Endothelial cell of umbilical vein (primary cell): ENCODE measurements around the gene RAB27B. TPM values are rescaled to one million over a fixed set of nuclear protein-coding genes. Genes with fewer than 3 reads are reported as not detected.

Source experiments
- BruUV-seq: library from RNA; stranded (reverse); fragments of 400-500 nt; replicated peaks from 2 replicates; lab custom pipeline; 2021; lab: Mats Ljungman, UMichigan
- CTCF ChIA-PET: fragments of 300-600, 350-600 bp; sonication (Branson Sonifier 250); formaldehyde crosslinking; loops from one replicate; lab custom pipeline; 2021; ENCODE audit warnings: antibody characterized with exemption, inconsistent platforms; lab: Charles Lee
- POLR2A ChIA-PET: fragments of 300-600, 350-600 bp; sonication (Branson Sonifier 250); formaldehyde crosslinking; loops from one replicate; lab custom pipeline; 2021; ENCODE audit warnings: antibody characterized with exemption, inconsistent platforms; lab: Charles Lee
- DNase-seq: peaks from one replicate; pipeline ENCODE4 v3.0.0-alpha.2; 2011; ENCODE audit warnings: low read depth, low spot score
- FAIRE-seq: peaks from 2 replicates; lab custom pipeline; 2011; peaks lifted over from hg19 to GRCh38; lab: Jason Lieb, UNC
- H2AFZ ChIP-seq: 2 replicates; pipeline ENCODE4 v1.6.0; 2012; ENCODE audit warnings: low read depth, low read length, control low read depth, inconsistent platforms
- H3K27ac ChIP-seq: 2 replicates; pipeline ENCODE4 v1.5.1; 2011; ENCODE audit warnings: low read depth, mild to moderate bottlenecking, control low read depth, low read length, moderate library complexity; ENCODE audit not compliant: insufficient read depth
- H3K27me3 ChIP-seq, 2 experiments: 2 replicates each; pipeline versions ENCODE4 v1.6.0 to v1.6.1; 2011; ENCODE audit warnings: low read length in 2 of 2, mixed read lengths in 1 of 2; ENCODE audit not compliant: control insufficient read depth in 2 of 2, insufficient read depth in 2 of 2
- H3K36me3 ChIP-seq, 2 experiments: 2 replicates in 1 of 2; 3 replicates in 1 of 2; pipeline ENCODE4 v1.5.1; 2011; ENCODE audit warnings: low read length in 2 of 2, mild to moderate bottlenecking in 1 of 2, moderate library complexity in 1 of 2; ENCODE audit not compliant: control insufficient read depth in 2 of 2, insufficient read depth in 2 of 2; ENCODE audit errors: extremely low read depth in 1 of 2
- H3K4me1 ChIP-seq: 3 replicates; pipeline ENCODE4 v1.5.1; 2011; ENCODE audit warnings: mild to moderate bottlenecking, low read length; ENCODE audit not compliant: control insufficient read depth, insufficient read depth; ENCODE audit errors: extremely low read depth
- H3K4me2 ChIP-seq: 2 replicates; pipeline ENCODE4 v1.6.1; 2011; ENCODE audit warnings: low read length, control low read depth, mixed read lengths; ENCODE audit not compliant: insufficient read depth
- H3K4me3 ChIP-seq, 3 experiments: fragments of 200-600 bp in 1 of 3; sonication (generic), shearing (Covaris generic) in 1 of 3; replicated peaks in 1 of 3; 2 replicates each; pipeline ENCODE4 v1.5.1; 2011 to 2016; ENCODE audit warnings: control low read depth in 3 of 3, low read length in 3 of 3, mild to moderate bottlenecking in 2 of 3, inconsistent platforms in 1 of 3, low read depth in 1 of 3, moderate library complexity in 1 of 3; ENCODE audit not compliant: insufficient read depth in 1 of 3
- H3K79me2 ChIP-seq: 2 replicates; pipeline ENCODE4 v1.6.0; 2012; ENCODE audit warnings: low read length, inconsistent platforms; ENCODE audit not compliant: control insufficient read depth, insufficient read depth
- H3K9ac ChIP-seq: replicated peaks from 2 replicates; pipeline ENCODE3; 2011; ENCODE audit warnings: low read length, control low read depth; ENCODE audit not compliant: insufficient read depth; ENCODE audit errors: extremely low read depth
- H3K9me1 ChIP-seq: replicated peaks from 3 replicates; pipeline ENCODE4 v1.6.0; 2011; ENCODE audit warnings: mild to moderate bottlenecking, low read length; ENCODE audit not compliant: control insufficient read depth, insufficient read depth; ENCODE audit errors: extremely low read depth
- H3K9me3 ChIP-seq: replicated peaks from 2 replicates; pipeline ENCODE4 v1.5.1; 2012; ENCODE audit warnings: low read length, inconsistent platforms; ENCODE audit not compliant: control insufficient read depth, insufficient read depth
- H4K20me1 ChIP-seq: replicated peaks from 2 replicates; pipeline ENCODE3; 2011; ENCODE audit warnings: mild to moderate bottlenecking, low read length; ENCODE audit not compliant: control insufficient read depth, insufficient read depth; ENCODE audit errors: extremely low read depth
- CTCF ChIP-seq, 2 donors: IDR thresholded peaks; 1 replicate in 1 of 2; 2 replicates in 1 of 2; pipeline ENCODE4 v1.5.1; 2011; ENCODE audit warnings: low read length in 2 of 2, mild to moderate bottlenecking in 2 of 2, moderate library complexity in 2 of 2, control low read depth in 1 of 2, inconsistent platforms in 1 of 2, low read depth in 1 of 2; ENCODE audit not compliant: insufficient read depth in 1 of 2; ENCODE audit errors: extremely low read depth in 1 of 2
- EZH2 ChIP-seq: IDR thresholded peaks from 2 replicates; pipeline ENCODE4 v1.6.1; 2012; ENCODE audit warnings: borderline replicate concordance, low read depth, mild to moderate bottlenecking, moderate library complexity, low read length, inconsistent platforms; ENCODE audit not compliant: severe bottlenecking
- FOS ChIP-seq: IDR thresholded peaks from 2 replicates; pipeline ENCODE4 v1.6.1; 2011; ENCODE audit warnings: mild to moderate bottlenecking, low read length, moderate library complexity, borderline replicate concordance; ENCODE audit not compliant: insufficient read depth
- GATA2 ChIP-seq: IDR thresholded peaks from 2 replicates; pipeline ENCODE4 v1.7.0; 2011; ENCODE audit warnings: low read depth, mild to moderate bottlenecking, moderate library complexity, mixed read lengths, low read length; ENCODE audit not compliant: insufficient read length, insufficient read depth
- JUN ChIP-seq: IDR thresholded peaks from 2 replicates; pipeline ENCODE4 v1.6.1; 2011; ENCODE audit warnings: borderline replicate concordance, low read depth; ENCODE audit not compliant: insufficient read length, insufficient read depth
- MAX ChIP-seq: IDR thresholded peaks from 2 replicates; pipeline ENCODE4 v1.6.1; 2011; ENCODE audit not compliant: insufficient read depth, insufficient read length
- MYC ChIP-seq: IDR thresholded peaks from one replicate; pipeline ENCODE4 v1.6.1; 2011; ENCODE audit warnings: mild to moderate bottlenecking, low read depth, low read length
- POLR2A ChIP-seq: IDR thresholded peaks from 2 replicates; pipeline ENCODE4 v1.6.1; 2012; ENCODE audit warnings: low read depth, mild to moderate bottlenecking, control low read depth, low read length
- POLR2AphosphoS5 ChIP-seq: IDR thresholded peaks from 2 replicates; pipeline ENCODE4 v1.6.1; 2012; ENCODE audit warnings: low read depth, mild to moderate bottlenecking, control low read depth, low read length, moderate library complexity; ENCODE audit not compliant: insufficient read depth
- dilution Hi-C: fragments of 300-500 bp; cut with MboI; formaldehyde crosslinking; loops from one replicate; pipeline ENCODE4 v1.15.0; 2019; ENCODE audit warnings: low sequenced_read_pairs; ENCODE audit not compliant: extremely low pct_ligation_motif_present
- intact Hi-C: fragments of 100-400 bp; cut with micrococcal nuclease; formaldehyde crosslinking; loops from one replicate; pipeline ENCODE4 v1.10.0; 2022
- polyA plus RNA-seq, 4 experiments: library from polyadenylated mRNA; depleted of rRNA in 3 of 4; stranded (reverse) in 3 of 4; unstranded in 1 of 4; fragments of >200 nt; gene quantifications; 2 replicates each; pipeline versions ENCODE4 v1.2.1 to v1.2.3, GENCODE V29; 2011 to 2012; ENCODE audit warnings: missing spikeins in 1 of 4
- total RNA-seq: library from RNA; stranded (reverse); gene quantifications from 2 replicates; pipeline ENCODE4 v1.2.3, GENCODE V29; 2021

RAB27B gene
- total and polyA plus RNA-seq, 2 donors (not counting 3 experiments of a cell fraction or from before 2014, with no cell fraction given), result not detected

- TF ChIP-seq MYC (no peak), MAX (no peak), FOS (no peak), CTCF (IDR thresholded peaks at IDR 0.05; ENCODE audit: extremely low read depth in 1 of 2, insufficient read depth in 1 of 2, low read depth in 1 of 2, low read length in 2 of 2) (no peak), EZH2 (no peak), JUN (no peak)
- no peak overlapping the region for H2AFZ ChIP-seq
- H3K27me3 ChIP-seq, result no peaks in the 10 kb centered on the region
- H3K4me1 ChIP-seq, result no peaks in the 10 kb centered on the region
- no peak for FAIRE-seq
- no peaks in the 10 kb centered on the region for H3K9me3 ChIP-seq
- H3K27ac ChIP-seq, result no peak overlapping the region
- ChIA-PET POLR2A (no interaction called here), CTCF (no interaction called here)
- no TSS peak for BruUV-seq
- no peak overlapping the region for H3K9ac ChIP-seq
- H3K36me3 ChIP-seq, result no peaks in the 10 kb centered on the region
- no peaks in the 10 kb centered on the region for H3K79me2 ChIP-seq
- no peaks in the 10 kb centered on the region for H3K9me1 ChIP-seq
- no peak overlapping the region for H3K4me2 ChIP-seq
- no peaks in the 10 kb centered on the region for H4K20me1 ChIP-seq
- no peak overlapping the region for H3K4me3 ChIP-seq
- DNase-seq, result no peak
- dilution Hi-C loops (no loop called here), intact Hi-C loops (no loop called here)
Measured at GRCh38 chr18:54845787-54846186, 17.5 kb downstream of the RAB27B start.

- H3K9me3 ChIP-seq, result no peaks in the 10 kb centered on the region
- no peaks in the 10 kb centered on the region for H3K9me1 ChIP-seq
- dilution Hi-C loops (no loop called here), intact Hi-C loops (no loop called here)
- ChIA-PET CTCF (no interaction called here), POLR2A (no interaction called here)
- DNase-seq (no peak), FAIRE-seq (no peak)
- H3K4me1 ChIP-seq, result peaks cover 2% of the 10 kb centered on the region
- no TSS peak for BruUV-seq
- H3K27me3 ChIP-seq, result no peaks in the 10 kb centered on the region
- H3K79me2 ChIP-seq, result no peaks in the 10 kb centered on the region
- TF ChIP-seq MYC, result no peak
- TF ChIP-seq CTCF (IDR thresholded peaks at IDR 0.05; ENCODE audit: extremely low read depth in 1 of 2, insufficient read depth in 1 of 2, low read depth in 1 of 2, low read length in 2 of 2), result no peak
- TF ChIP-seq JUN, result no peak
- no peak for TF ChIP-seq MAX
- no peak for TF ChIP-seq POLR2A
- no peak for TF ChIP-seq FOS
- no peak for TF ChIP-seq POLR2AphosphoS5
- no peak for TF ChIP-seq EZH2
- TF ChIP-seq GATA2, result no peak
- H3K36me3 ChIP-seq, result no peaks in the 10 kb centered on the region
- H2AFZ ChIP-seq, result no peak overlapping the region
- H3K4me3 ChIP-seq, result no peak overlapping the region
- no peak overlapping the region for H3K9ac ChIP-seq
- H3K4me2 ChIP-seq, result no peak overlapping the region
- H3K27ac ChIP-seq, result no peak overlapping the region
- H4K20me1 ChIP-seq, result no peaks in the 10 kb centered on the region
Measured at GRCh38 chr18:54848121-54848520, 19.8 kb downstream of the RAB27B start.
